ENCODE measurements around the gene CCDC34. TPM values are rescaled to one million over a fixed set of nuclear protein-coding genes. Genes with fewer than 3 reads are reported as not detected.

Gene CCDC34
- total and polyA plus RNA-seq, 8 donors: 3.3 to 10.1 (median 4.5) TPM

DNA sequence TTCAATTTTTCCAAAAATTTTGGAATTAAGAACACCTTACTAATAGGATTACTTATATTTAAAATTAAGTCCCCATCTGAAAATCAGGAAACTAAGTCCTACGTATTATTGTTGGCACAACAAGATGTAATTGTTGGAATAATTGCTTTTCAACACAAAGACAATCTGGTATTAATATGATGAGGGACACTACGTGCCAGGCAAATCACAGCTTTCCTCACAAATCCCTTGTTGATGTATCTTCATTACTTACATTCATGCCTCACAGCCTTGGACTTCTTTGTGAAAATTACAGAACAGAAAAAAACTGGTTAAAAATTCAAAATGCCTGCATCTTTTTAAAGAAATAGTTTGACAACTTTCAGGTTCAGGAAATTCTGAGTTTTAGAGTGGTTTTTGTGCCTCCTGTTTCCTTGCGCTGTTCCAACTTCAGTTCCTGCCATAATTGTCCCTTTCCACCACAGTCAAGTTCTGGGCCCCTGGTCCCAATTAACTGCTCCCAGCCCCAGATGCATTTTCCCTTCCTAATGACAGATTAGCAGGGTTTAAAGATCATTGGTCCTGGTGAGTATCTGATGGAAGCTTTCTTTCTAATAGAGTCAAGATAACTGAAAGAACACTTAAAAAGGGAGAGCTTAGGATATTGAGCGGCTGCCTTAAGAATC is 23.3 kb upstream of the CCDC34 start:
- Histone ChIP-seq H3K27ac (no peak overlapping the region), H3K9me3 (no peaks in the 10 kb centered on the region), H3K27me3 (no peaks in the 10 kb centered on the region), H3K4me1 (peaks cover 25 to 50% (median 35%) of the 10 kb centered on the region in 3 donors), H3K4me3 (no peak overlapping the region), H3K36me3 (peaks cover 0 to 27% (median 0%) of the 10 kb centered on the region in 3 donors)
- ATAC-seq (no peak), FAIRE-seq (no peak), DNase-seq (no peak)
- TF ChIP-seq, protein P1, sequence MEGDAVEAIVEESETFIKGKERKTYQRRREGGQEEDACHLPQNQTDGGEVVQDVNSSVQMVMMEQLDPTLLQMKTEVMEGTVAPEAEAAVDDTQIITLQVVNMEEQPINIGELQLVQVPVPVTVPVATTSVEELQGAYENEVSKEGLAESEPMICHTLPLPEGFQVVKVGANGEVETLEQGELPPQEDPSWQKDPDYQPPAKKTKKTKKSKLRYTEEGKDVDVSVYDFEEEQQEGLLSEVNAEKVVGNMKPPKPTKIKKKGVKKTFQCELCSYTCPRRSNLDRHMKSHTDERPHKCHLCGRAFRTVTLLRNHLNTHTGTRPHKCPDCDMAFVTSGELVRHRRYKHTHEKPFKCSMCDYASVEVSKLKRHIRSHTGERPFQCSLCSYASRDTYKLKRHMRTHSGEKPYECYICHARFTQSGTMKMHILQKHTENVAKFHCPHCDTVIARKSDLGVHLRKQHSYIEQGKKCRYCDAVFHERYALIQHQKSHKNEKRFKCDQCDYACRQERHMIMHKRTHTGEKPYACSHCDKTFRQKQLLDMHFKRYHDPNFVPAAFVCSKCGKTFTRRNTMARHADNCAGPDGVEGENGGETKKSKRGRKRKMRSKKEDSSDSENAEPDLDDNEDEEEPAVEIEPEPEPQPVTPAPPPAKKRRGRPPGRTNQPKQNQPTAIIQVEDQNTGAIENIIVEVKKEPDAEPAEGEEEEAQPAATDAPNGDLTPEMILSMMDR (IDR thresholded peaks at IDR 0.05): no peak
- WGBS, 2 donors: 86 to 95% methylated on average over 4 of the region's 4 CpGs
- intact Hi-C loops (cut with DNase I): no loop called here

DNA sequence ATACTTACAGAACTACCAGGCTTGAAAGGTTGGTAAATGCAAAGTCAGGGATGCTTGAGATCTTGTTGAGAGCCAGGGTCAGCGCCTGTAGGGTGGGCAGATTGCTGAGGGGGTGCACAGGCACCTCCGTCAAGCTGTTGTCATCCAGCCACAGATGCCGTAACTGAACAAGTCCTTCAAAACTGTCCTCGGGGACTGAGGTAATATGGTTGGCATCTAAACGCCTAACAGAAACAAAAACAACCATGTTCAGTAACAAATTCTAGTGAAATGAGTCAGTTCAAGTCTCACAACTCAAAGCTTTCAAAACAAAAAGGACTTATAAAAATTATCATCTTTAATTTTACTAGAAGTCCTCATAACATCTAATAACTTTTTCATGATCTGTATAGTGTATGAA is 22.2 kb upstream of the CCDC34 start:
- FAIRE-seq (peak; percentile 54), ATAC-seq (no peak), DNase-seq (no peak)
- intact Hi-C loops (cut with DNase I): no loop called here
- TF ChIP-seq, protein P1 (IDR thresholded peaks at IDR 0.05): no peak
- WGBS, 2 donors: 80 to 93% methylated on average over 5 of the region's 5 CpGs
- Histone ChIP-seq H3K4me1 (peaks cover 32 to 55% (median 40%) of the 10 kb centered on the region in 3 donors), H3K4me3 (no peak overlapping the region), H3K27me3 (no peaks in the 10 kb centered on the region), H3K36me3 (peaks cover 0 to 27% (median 0%) of the 10 kb centered on the region in 3 donors), H3K9me3 (no peaks in the 10 kb centered on the region), H3K27ac (peak overlapping the region in 2 of 4 donors; percentile 5 to 10)

DNA sequence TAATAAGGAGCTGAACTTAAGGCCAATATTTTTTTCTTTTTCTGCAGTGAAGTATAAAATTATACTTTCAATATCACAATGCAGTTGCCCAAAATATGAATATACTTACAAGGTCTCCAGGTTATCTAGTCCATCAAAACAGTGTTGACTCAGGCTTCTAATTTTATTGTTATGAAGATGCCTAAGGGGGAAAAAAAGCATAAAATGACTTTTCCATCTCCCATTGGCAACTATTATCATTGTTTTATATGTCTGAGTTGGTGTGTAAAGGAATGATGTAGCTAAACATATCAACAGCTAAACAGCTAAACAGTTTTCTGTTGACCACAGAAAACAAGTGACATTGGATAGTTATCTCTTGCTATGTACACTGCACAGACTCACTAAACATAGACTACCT is 21.2 kb upstream of the CCDC34 start:
- Histone ChIP-seq H3K4me1 (peaks cover 33 to 56% (median 39%) of the 10 kb centered on the region in 3 donors), H3K27ac (peak overlapping the region in 1 of 4 donors; percentile 0), H3K9me3 (no peaks in the 10 kb centered on the region), H3K4me3 (no peak overlapping the region), H3K36me3 (peaks cover 0 to 28% (median 0%) of the 10 kb centered on the region in 3 donors), H3K27me3 (no peaks in the 10 kb centered on the region)
- DNase-seq (no peak), ATAC-seq (no peak), FAIRE-seq (no peak)
- TF ChIP-seq, protein P1 (IDR thresholded peaks at IDR 0.05): no peak
- intact Hi-C loops (cut with DNase I): no loop called here

DNA sequence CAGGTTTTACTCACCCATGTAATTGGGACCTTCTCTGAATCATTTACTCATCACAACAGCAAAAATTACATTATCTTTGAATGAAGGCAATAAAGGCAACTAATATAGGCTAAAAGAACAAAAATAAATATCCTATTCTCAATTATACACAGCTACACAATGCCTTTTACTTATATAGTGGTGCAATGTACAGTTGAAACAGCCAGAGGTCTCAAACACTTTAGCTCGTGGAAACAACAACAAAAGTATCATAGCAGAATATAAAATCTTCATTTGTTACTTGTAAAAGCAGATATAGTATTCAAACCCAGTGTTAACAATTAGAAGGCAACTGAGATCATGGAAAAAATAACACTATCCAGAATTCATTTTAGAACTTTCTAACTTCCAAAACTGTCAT is 20.6 kb upstream of the CCDC34 start:
- no peak for ATAC-seq
- intact Hi-C loops (cut with DNase I): no loop called here
- peak overlapping the region in 1 of 4 donors; percentile 0 for H3K27ac ChIP-seq
- H3K36me3 ChIP-seq: peaks cover 0 to 33% (median 0%) of the 10 kb centered on the region in 3 donors
- H3K4me1 ChIP-seq: peaks cover 27 to 56% (median 38%) of the 10 kb centered on the region in 3 donors
- no peak overlapping the region for H3K4me3 ChIP-seq
- no peaks in the 10 kb centered on the region for H3K27me3 ChIP-seq
- WGBS, 2 donors: 70 to 83% methylated on average over 1 of the region's 1 CpG
- TF ChIP-seq, protein P1 (IDR thresholded peaks at IDR 0.05): no peak
- DNase-seq: no peak
- FAIRE-seq: no peak
- H3K9me3 ChIP-seq: no peaks in the 10 kb centered on the region

DNA sequence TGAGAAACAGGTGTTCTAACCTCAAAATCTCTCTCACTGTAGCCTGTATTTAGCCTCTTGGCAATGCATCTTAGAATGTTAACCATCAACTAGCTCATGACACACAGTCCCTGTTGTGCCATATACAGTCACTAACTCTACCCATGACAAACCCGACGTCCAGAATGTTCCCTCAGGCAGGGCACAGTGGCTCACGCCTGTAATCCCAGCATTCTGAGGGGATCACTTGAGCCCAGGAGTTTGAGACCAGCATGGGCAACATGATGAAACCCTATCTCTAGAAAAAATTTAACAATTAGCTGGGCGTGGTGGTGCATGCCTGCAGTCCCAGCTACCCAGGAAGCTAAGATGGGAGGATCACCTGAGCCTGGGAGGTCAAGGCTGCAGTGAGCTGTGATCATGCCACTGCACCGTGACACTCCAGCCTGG is 18.2 kb upstream of the CCDC34 start:
- DNase-seq (peak in 5 of 6 donors; percentile 56 to 73 (median 58)), ATAC-seq (peak; percentile 95 to 98 (median 96)), FAIRE-seq (no peak)
- intact Hi-C loops (cut with DNase I): no loop called here
- TF ChIP-seq, protein P1 (IDR thresholded peaks at IDR 0.05): no peak
- H3K9me3 ChIP-seq: no peaks in the 10 kb centered on the region
- no peak overlapping the region for H3K4me3 ChIP-seq
- H3K27me3 ChIP-seq: no peaks in the 10 kb centered on the region
- peak overlapping the region in 3 of 4 donors; percentile 32 to 83 (median 81) for H3K27ac ChIP-seq
- peaks cover 24 to 66% (median 32%) of the 10 kb centered on the region in 3 donors for H3K4me1 ChIP-seq
- 17 to 24% methylated on average over 5 of the region's 5 CpGs for WGBS, 2 donors
- peaks cover 0 to 33% (median 0%) of the 10 kb centered on the region in 3 donors for H3K36me3 ChIP-seq
